Fibroblast of the conjunctiva (primary cell): Measurements from ENCODE around the gene PKIB.
"Not testable (repeated sequence)": the region's sequence is repeated elsewhere in the genome, so short reads cannot be mapped to it uniquely, and the experiment has no call there.

Experiments used
- DNase-seq: peaks from one replicate; pipeline ENCODE4 v3.0.0-alpha.2; 2010; ENCODE audit warnings: low read depth

Gene PKIB

DNA sequence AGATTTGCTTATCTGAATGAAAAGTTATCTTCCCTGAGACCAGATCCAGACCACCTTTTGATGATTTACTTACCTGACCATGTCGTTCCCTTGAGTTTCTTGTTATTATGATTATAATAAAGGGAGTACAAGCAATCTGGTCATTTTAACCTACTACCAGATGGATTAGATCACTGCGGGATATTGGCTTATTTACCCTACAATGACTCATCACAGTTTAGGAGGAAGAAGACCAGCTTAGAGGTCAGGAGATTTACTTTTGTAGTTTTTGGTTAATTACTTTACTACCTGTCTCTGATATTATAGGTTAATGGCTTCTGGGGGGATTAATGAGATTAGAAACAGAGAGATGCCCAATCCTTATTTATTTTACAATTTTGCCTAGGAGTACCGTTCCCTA, 10.7 kb downstream of the PKIB start:
- no peak for DNase-seq

DNA sequence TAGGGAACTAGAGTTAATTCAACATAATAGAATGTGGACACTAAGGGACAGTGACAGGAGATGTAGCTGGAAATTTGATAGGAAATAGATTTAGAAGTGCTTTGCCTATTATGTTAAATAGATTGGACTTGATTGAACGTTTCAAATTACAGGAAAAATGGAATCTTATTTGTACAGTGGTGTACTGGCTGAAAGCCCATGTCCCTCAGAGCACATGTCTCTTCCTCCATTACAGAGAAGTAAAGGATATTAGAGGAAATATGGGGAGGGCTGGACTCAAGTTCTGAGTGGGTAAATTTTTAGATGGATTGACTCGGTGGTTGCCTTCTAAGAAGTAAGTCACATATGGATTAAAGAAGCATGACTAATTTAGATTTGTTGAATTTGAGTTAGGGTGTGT, 11.4 kb downstream of the PKIB start:
- no peak for DNase-seq

DNA sequence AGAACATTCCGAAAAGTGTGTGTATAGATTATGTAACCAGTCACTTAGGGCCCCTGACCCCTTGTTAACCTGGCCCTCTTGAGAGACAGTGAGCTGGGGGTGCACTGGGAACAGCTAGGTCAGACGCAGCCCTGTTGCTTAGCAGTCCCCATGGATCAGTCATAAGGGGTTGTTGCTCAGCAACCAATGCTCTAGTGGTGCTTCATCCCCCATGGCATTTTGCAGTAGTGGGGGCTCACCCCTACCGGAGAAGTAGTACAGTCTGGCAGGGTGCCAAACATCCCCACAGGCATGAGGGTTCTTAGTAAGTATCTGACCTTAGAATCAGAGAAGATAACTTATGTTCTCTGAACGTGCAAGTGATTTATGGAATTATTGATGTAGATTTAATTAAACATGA, 12.3 kb downstream of the PKIB start:
- no peak for DNase-seq

GRCh38 chr6:122623279-122623678, 13.1 kb downstream of the PKIB start:
- no peak for DNase-seq

DNA sequence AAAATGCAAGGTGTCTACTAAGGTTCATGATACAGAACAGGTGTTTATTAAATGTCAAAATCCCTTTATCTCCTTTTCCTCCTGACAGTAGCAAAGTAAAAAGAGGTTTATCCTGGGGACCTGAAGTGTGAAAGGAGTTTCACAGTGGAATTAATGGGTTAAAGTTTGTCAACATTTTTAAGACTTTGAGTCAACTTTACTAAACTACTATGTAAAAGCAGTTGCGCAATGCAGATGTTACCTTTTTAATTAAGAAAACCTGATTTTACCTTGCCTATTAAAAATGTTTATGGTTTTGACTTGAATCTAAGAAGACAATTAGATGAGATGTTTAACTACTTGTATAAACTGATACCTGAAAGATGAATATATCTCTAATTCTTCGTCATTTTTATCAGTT, 14.6 kb downstream of the PKIB start:
- DNase-seq: no peak

DNA sequence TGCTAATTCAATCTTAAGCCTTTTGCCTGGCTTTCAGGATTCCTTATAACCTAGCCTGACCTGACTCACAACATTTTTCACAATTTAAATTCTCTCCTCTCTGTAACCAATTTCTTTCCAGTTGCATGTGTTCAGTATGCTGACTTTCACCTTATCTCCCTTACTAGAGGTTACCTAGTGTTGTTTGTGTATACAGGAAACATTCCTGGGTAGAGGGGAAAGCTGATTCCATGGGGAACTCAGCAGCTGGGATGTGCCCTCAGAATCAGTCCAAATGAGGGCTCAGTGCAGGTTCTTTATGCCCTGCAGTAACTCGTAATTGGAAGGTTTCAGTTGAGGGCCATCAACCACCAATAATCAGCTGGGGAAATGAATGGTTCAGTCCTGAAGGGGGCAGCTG, 18.5 kb downstream of the PKIB start:
- no peak for DNase-seq

- DNase-seq: no peak
Measured at GRCh38 chr6:122631571-122632249, 21.5 kb downstream of the PKIB start.

DNA sequence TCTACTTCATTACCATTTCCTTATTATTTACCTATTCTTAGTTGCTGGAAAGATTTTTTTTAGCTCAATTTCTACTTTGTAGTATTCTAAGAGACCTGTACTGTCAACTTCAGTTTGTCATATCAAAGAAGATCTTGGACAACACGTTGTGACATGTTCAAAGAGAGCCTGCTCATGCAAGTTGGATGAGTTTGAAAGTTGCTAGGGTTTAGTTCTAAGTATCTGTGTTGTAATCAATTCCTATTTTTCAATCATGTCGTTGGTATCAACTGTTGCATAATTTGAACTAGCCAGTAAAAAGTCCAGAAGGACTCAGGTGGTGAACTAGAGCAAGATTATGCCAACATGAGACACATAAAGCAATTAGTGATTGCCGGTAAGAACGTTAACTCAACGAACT, 30.2 kb downstream of the PKIB start:
- no peak for DNase-seq

DNA sequence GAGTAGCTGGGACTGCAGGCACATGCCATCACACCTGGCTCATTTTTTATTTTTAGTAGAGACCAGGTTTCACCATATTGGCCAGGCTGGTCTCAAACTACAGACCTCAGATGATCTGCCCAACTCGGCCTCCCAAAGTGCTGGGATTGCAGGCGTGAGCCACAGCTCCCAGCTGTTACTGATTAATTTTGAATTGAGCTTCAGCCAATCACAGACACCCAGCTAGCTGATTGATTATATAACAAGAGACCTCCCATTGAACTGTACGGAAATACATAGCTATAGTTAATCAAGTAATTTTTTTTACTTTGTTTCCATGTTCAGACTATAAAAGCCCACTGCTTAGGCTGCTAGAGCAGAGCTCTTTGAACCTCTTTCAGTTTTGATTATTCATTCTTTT, 31.6 kb downstream of the PKIB start:
- no peak for DNase-seq

DNA sequence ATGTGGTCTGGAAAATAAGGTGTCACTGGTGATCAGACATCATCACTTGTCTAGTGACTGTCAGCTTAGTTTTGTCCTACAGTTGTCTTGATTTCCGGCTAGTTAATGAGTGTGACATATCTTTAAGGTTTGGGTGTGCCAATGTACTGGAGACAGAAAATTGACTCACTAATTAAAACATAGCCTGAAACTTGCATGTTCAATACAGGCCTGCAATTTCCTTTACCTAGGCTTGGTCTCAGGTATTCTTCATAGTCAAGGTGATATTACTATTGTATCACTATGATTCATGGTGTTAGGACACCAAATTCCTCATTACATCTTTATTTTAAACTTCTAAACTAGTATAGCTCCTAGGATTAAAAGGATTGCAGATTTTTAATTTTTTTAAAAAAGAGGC, 32.4 kb downstream of the PKIB start:
- not testable (repeated sequence) for DNase-seq

DNA sequence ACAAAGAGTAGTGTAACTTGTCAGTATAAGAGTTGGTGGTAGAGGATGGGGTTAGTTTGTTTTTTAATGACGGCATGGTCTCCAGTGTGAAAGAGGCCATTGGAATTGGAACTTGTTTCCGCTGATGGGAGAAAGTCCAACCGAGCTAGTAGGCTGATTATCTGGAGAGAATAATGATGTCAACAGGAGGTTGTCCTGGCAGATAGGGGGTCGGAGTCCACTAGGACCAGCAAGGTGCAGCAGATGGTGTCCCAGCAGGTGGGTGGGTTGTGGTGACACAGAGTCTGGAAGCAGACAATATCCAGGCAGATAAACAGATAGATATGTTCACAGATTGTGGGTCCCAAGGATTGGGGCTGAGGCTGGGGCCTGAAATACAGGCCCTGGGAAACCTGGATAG, 35.1 kb downstream of the PKIB start:
- DNase-seq: no peak

- no peak for DNase-seq
Measured at GRCh38 chr6:122647765-122648164, 37.6 kb downstream of the PKIB start.

DNA sequence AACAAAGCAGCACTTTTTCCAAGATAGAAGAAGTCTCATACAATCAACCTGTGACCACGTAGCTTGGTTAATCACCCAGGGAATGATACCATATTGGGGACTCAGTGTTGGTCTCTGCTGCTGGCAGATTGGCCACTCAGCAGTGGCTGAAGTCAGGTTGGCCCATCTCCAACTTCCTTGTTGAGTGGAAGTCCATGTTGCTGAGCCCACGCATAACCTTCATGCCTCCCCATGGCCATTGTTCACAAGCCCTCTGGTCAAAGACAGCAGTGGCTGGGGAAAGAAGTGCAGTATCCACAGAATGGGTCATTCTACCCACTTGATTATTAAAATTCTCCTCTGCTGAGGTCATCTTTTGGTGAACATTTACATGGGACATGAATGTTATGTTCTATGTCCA, 38.5 kb downstream of the PKIB start:
- DNase-seq: no peak

DNA sequence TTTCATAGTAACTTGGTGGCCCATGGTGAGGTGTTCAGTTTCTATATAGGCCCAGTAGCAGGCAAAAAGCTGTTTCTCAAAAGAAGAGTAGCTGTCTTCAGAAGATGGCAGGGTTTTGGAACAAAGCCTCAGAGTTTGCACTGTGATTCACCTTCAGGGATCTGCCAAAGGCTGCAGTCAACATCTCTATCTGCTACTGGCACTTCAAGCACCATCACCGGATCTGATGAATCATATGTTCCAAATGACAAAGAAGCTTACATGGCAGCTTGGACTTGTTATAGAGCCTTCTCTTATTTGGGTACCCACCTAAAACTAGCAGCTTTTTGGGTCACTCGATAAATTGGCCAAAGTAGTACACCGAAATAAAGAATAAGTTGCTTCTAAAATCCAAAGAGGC, 39.5 kb downstream of the PKIB start:
- DNase-seq: no peak

- no peak for DNase-seq
Measured at GRCh38 chr6:122650403-122650802, 40.2 kb downstream of the PKIB start.

GRCh38 chr6:122651031-122651430, 40.8 kb downstream of the PKIB start:
- no peak for DNase-seq

GRCh38 chr6:122651604-122652003, 41.4 kb downstream of the PKIB start:
- DNase-seq: no peak

- no peak for DNase-seq
Measured at GRCh38 chr6:122652431-122652830, 42.2 kb downstream of the PKIB start.

DNA sequence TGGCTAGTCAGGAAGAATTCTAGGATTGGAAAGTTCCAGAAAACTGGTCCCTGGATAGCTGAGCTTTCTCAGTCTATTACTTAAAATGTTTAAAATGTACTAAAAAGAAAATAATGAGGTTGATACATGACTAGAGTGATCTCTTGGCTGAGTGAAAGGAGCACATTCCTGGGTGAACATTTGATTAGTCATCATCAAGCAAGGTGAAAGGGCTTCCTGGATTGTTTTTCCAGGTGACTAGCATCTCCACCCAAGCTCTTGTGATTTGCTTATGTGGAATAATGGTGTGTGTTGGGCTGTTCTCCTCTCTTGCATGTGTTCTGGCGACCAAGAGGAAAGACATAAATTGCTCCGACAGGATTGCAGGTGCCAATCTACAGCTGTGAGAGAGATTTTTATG, 42.9 kb downstream of the PKIB start:
- DNase-seq: no peak

- DNase-seq: no peak
Measured at GRCh38 chr6:122654012-122654411, 43.8 kb downstream of the PKIB start.

DNA sequence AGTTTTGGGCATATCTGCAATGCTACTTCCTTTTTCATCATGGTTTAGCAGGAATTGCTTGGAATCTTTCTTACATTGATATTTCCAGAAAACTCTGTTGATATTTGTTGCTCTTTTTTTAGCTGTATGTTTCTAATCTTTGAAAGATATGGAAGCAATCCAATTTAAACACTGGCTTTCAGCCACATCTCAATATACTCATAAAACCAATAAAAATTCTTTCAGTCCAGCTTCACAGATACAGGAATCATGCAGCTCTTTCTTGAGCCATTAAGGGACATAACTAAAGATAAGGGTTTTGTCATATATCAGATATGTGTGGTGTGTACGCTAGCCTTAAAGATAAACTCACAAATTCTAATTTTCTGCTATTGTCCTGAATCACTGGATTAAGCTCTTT, 47.4 kb downstream of the PKIB start:
- DNase-seq: no peak

DNA sequence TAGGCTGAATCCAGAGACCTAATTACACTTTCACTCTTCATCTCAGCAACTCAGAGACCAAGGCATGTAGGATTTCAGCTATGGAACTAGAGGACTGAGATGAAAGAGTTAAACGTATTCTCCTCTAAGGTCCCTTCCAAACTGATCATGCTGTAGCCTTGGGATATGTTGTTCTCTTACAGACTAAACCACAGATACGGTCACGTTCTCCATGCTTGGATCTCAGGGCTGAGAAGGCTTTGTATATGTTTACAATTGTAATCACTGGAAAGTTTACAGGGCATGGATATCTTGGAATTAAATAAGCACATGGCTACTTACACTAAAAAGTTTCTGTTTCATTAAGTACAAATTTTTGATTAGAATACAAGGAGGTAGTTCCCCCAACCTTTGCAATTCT, 50.1 kb downstream of the PKIB start:
- DNase-seq: no peak

DNA sequence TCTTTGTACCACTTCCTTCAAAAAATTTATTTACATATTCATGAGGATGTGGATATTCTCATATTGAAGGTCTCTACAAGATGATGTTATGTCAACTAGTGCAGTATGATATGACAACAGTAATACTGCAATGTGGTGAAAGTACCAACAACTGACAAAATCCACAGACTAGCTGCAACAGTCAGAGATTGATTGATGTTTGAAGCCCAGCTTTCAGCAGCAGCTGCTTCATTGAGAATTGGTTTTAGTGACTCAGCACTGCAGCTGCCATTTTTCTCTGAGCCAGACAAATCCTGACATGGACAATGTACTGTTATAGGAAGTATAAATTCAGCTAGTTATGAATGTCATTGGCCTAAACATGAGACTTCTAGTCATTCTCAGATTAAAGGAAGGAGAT, 53.8 kb downstream of the PKIB start:
- DNase-seq: no peak

DNA sequence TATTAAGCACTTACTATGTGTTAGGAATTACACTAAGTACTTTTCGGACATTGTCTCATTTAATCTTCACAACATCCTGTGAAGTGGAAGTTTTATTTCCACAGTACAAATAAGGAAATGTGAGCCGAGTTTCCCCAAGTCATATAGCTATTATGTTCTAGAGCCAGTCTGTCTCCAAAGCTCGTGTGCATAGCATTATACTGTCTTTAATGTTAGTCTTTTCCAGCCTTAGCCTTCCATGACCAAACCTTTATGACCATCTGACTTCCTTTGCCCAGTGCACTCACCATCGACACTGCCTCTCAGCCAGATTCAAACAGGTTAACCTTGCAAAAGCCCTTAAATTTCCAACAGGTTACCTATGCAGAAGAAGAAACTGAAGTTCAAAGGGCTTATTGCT, 55.7 kb downstream of the PKIB start:
- DNase-seq: no peak

GRCh38 chr6:122666418-122666817, 56.2 kb downstream of the PKIB start:
- DNase-seq: no peak
